ENCODE results near the gene ZMYND19. TPM values are rescaled to one million over a fixed set of nuclear protein-coding genes. Genes with fewer than 3 reads are reported as not detected.
A peak's percentile ranks its signal among the peaks of the same experiment; 100 is the strongest.

The ZMYND19 gene
- total and polyA plus RNA-seq, 2 of the 4 experiments (the other 2 are of a cell fraction) = 14.3 to 21.4 TPM

- TF ChIP-seq CEBPB (IDR thresholded peaks at IDR 0.05; ENCODE audit: low read depth, low read length) (peak; percentile 76), SMC3 (IDR thresholded peaks at IDR 0.05; ENCODE audit: low read depth, low read length) (no peak)
- BruUV-seq (replicated peaks) = no TSS peak
- CTCF ChIA-PET = no interaction called here
Observed at GRCh38 chr9:137547687-137548543, 42.4 kb downstream of the ZMYND19 start.

More at GRCh38 chr9:137547687-137548543, 42.4 kb downstream of the ZMYND19 start:
- no peak overlapping the region for H3K4me2 ChIP-seq (ENCODE audit: low read depth, low read length)
- H4K8ac ChIP-seq (ENCODE audit: low read depth in 2 of 2, low read length in 2 of 2) = no peak overlapping the region
- H3K27me3 ChIP-seq (ENCODE audit: control insufficient read depth, insufficient read depth, low read length) = no peaks in the 10 kb centered on the region
- H2BK15ac ChIP-seq (ENCODE audit: low read depth, low read length) = no peak overlapping the region
- no peaks in the 10 kb centered on the region for H3K9me3 ChIP-seq (ENCODE audit: control insufficient read depth, insufficient read depth, low read length)
- H4K91ac ChIP-seq (ENCODE audit: insufficient read depth, low read depth, low read length) = no peak overlapping the region
- H2BK120ac ChIP-seq (ENCODE audit: low read depth, low read length) = no peak overlapping the region
- DNase-seq = no peak
- no peak overlapping the region for H3K18ac ChIP-seq (ENCODE audit: low read depth, low read length)
- in situ Hi-C loops (cut with MboI; ENCODE audit: low sequenced_read_pairs) = no loop called here
- H3K23ac ChIP-seq (ENCODE audit: low read depth, low read length) = no peak overlapping the region
- dilution Hi-C loops (cut with HindIII; ENCODE audit: low sequenced_read_pairs, unreplicated experiment) = no loop called here
- H3K4me3 ChIP-seq (ENCODE audit: insufficient read depth, low read depth, low read length) = no peak overlapping the region
- no peak overlapping the region for H3K9ac ChIP-seq (ENCODE audit: low read depth, low read length)
- no peak overlapping the region for H3K14ac ChIP-seq (replicated peaks; ENCODE audit: low read depth, low read length)
- intact Hi-C loops (cut with micrococcal nuclease) = no loop called here
- H2AK5ac ChIP-seq (ENCODE audit: low read depth, low read length) = no peak overlapping the region
- H3K56ac ChIP-seq (ENCODE audit: extremely low read depth, insufficient read depth, low read length) = no peak overlapping the region
- no peak overlapping the region for H4K5ac ChIP-seq (ENCODE audit: low read depth, low read length)
- no peak overlapping the region for H2BK5ac ChIP-seq (ENCODE audit: low read depth, low read length, poor library complexity, severe bottlenecking)
- H3K9me1 ChIP-seq (ENCODE audit: insufficient read depth, low read length) = no peaks in the 10 kb centered on the region
- no peak overlapping the region for H2BK20ac ChIP-seq (ENCODE audit: low read depth, low read length)
- no peak overlapping the region for H2AFZ ChIP-seq (replicated peaks; ENCODE audit: low read length, poor library complexity)
- H3K36me3 ChIP-seq (ENCODE audit: control insufficient read depth, insufficient read depth, low read length) = no peaks in the 10 kb centered on the region
- H3K79me1 ChIP-seq (ENCODE audit: low read depth in 1 of 2, low read length in 2 of 2) = peaks cover 8 to 9% of the 10 kb centered on the region in 2 experiments; a peak in 3 of 4 replicates
- H4K20me1 ChIP-seq (ENCODE audit: insufficient read depth, low read length) = 0 out of 2 replicates have a peak, but pooled peaks cover 9% of the 10 kb centered on the region
- no peak overlapping the region for H3K4ac ChIP-seq (ENCODE audit: low read depth, low read length)
- no peak overlapping the region for H2AK9ac ChIP-seq (replicated peaks; ENCODE audit: low read depth, low read length, poor library complexity)
- POLR2A ChIA-PET (ENCODE audit: unreplicated experiment) = no interaction called here
- WGBS, 2 experiments (ENCODE audit: extremely low coverage in 2 of 2, insufficient read length in 1 of 2) = 70% methylated on average over 2 of the region's 23 CpGs; no CpG with 5 or more reads in 1 of the 2 experiments
- ATAC-seq (ENCODE audit: low read depth) = no peak
- H3K27ac ChIP-seq (ENCODE audit: insufficient read depth, low read length) = no peak overlapping the region
- peaks cover 5% of the 10 kb centered on the region; the same call in 1 of the 2 replicates for H3K4me1 ChIP-seq (ENCODE audit: control insufficient read depth, insufficient read depth, low read length)
